ENCODE results near the gene FAM107B.

Gene FAM107B

DNA sequence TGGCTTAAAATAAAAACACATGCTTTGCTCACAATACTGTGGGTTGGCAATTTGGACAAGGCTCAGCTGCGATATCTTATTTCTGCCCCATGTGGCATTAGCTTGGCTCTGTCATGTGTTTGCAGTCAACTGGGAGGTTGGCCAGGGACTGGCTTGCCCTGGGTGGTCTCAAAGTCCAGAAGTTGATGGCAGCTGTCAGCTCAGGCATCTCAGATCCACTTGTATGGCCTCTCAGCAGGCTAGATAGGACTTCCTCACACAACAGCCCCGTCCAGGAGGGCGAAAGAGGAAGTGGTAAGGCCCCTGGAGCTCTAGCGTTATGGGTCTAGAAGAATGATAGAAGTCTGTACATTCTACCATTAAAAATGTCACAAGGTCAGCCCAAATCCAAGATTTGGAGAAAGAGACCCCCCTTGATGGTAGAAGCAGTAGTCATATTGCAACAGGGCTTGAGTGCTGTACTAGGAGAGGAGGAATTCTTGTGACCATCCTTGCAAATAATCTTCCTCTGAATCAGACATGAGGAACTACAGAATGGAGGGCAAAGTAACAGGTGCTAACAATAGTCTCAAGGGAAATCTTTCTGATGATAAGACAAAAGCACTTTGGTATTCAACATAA, 166.2 kb downstream of the FAM107B start:
- Histone ChIP-seq H3K9me3 (no peaks in the 10 kb centered on the region), H3K36me3 (no peaks in the 10 kb centered on the region), H3K4me1 (peaks cover 0 to 12% (median 5%) of the 10 kb centered on the region in 4 donors), H3K27me3 (no peaks in the 10 kb centered on the region), H3K4me3 (no peak overlapping the region), H3K27ac (no peak overlapping the region)
- intact Hi-C loops (cut with DNase I; ENCODE audit: low total_unique reads) = loop anchor here (5.0 kb wide), 1 partner anchor 39 kb away; no protein-coding TSS in a partner anchor
- TF ChIP-seq, protein P1, sequence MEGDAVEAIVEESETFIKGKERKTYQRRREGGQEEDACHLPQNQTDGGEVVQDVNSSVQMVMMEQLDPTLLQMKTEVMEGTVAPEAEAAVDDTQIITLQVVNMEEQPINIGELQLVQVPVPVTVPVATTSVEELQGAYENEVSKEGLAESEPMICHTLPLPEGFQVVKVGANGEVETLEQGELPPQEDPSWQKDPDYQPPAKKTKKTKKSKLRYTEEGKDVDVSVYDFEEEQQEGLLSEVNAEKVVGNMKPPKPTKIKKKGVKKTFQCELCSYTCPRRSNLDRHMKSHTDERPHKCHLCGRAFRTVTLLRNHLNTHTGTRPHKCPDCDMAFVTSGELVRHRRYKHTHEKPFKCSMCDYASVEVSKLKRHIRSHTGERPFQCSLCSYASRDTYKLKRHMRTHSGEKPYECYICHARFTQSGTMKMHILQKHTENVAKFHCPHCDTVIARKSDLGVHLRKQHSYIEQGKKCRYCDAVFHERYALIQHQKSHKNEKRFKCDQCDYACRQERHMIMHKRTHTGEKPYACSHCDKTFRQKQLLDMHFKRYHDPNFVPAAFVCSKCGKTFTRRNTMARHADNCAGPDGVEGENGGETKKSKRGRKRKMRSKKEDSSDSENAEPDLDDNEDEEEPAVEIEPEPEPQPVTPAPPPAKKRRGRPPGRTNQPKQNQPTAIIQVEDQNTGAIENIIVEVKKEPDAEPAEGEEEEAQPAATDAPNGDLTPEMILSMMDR (IDR thresholded peaks at IDR 0.05) = no peak
- peak in 1 of 2 donors; percentile 39 for DNase-seq

- Histone ChIP-seq H3K4me3 (no peak overlapping the region), H3K9me3 (no peaks in the 10 kb centered on the region), H3K36me3 (no peaks in the 10 kb centered on the region), H3K27ac (no peak overlapping the region), H3K27me3 (no peaks in the 10 kb centered on the region), H3K4me1 (peaks cover 0 to 26% (median 11%) of the 10 kb centered on the region in 4 donors)
- DNase-seq = no peak
- TF ChIP-seq, protein P1 (IDR thresholded peaks at IDR 0.05) = no peak
- intact Hi-C loops (cut with DNase I; ENCODE audit: low total_unique reads) = loop anchor here (5.0 kb wide), 1 partner anchor 41 kb away; no protein-coding TSS in a partner anchor
Observed at GRCh38 chr10:14606633-14607032, 168.1 kb downstream of the FAM107B start.

GRCh38 chr10:14605231-14605925, 169.3 kb downstream of the FAM107B start:
- Histone ChIP-seq H3K27me3 (no peaks in the 10 kb centered on the region), H3K4me1 (peaks cover 0 to 30% (median 11%) of the 10 kb centered on the region in 4 donors), H3K27ac (peak overlapping the region in 1 of 2 donors; percentile 86), H3K4me3 (peak overlapping the region; percentile 63 to 81), H3K9me3 (no peaks in the 10 kb centered on the region), H3K36me3 (peaks cover 0 to 7% (median 5%) of the 10 kb centered on the region in 3 donors)
- no peak for DNase-seq
- TF ChIP-seq, protein P1 (IDR thresholded peaks at IDR 0.05) = no peak
- intact Hi-C loops (cut with DNase I; ENCODE audit: low total_unique reads) = loop anchor here (5.0 kb wide), 1 partner anchor 42 kb away; no protein-coding TSS in a partner anchor

DNA sequence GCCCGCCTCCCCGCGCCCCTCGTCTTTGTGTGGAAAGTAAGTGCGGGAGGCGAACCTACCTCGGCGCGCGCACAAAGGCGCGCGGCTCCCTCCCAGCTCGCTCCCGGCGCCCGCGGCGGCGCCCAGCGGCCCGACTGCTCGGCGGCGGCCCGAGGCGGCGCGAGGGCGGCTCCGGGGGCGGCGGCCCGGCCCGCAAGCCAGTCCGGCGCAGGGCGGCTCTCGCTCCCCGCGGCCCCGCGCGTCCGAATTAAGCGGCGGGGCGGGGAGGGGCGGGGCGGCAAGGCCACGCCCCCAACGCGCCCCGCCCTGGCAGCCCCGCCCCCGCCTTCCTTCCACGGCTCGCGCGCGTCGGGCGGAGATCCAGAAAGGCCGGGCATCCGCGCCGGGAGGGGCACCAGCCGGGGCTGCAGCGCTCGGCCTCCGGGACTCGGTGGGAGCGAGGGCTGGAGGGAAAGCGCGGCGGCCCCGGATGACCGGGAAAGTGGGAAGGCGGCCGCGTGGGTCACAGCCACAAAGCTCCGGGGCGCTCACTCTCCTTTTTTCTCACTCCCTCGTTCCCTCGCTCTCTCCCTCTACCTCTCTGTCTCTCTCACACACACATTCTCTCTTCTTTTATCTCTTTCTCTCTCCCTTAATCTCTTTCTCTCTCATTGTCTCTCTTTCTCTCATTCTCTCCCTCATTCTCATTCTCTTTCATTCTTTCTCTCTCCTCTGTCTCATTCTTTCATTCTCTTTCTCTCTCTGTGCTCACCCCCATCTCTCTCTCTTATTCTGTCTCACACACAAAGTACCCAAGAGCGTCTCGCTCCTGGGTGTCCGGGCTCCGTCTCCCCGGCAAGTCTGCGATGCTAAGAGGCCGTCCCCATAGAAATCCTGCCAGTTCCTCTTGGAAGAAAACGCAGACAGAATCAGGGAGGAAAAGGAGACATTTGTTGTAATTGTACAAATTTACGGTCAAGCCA, 170.2 kb downstream of the FAM107B start:
- peak; percentile 79 to 92 for DNase-seq
- TF ChIP-seq, protein P1 (IDR thresholded peaks at IDR 0.05) = no peak

DNA sequence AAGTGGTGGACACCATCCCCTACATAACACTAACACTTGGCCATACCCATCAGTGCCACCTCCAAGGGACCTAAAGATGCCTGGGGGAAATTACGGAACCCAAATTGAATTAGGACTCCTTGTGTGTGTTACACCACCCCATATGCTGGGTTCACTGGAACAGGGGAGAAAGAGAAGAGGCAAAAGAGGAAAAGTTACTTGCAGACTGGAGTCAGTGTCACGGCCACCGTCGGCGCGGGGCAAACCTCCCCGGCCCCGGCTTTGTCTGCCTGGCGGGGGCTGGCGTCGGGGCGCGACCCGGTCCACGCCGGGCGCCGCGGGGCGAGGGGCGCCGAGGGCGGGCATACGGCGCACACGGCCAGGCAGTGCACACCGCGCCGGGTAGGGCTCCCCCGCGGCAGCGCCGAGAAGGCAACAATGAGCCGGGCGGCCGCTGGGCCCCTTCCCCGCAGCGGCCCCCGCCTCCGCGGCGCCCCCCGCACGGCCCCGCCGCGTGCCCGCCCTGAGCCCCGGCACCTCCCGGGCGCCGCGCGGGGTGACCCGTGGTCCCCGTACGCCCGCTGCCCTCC, 171.1 kb downstream of the FAM107B start:
- intact Hi-C loops (cut with DNase I; ENCODE audit: low total_unique reads) = no loop called here
- peak overlapping the region; percentile 63 to 81 for H3K4me3 ChIP-seq
- peaks cover 0 to 9% (median 5%) of the 10 kb centered on the region in 3 donors for H3K36me3 ChIP-seq
- TF ChIP-seq, protein P1 (IDR thresholded peaks at IDR 0.05) = no peak
- no peaks in the 10 kb centered on the region for H3K27me3 ChIP-seq
- no peaks in the 10 kb centered on the region for H3K9me3 ChIP-seq
- peaks cover 0 to 30% (median 11%) of the 10 kb centered on the region in 4 donors for H3K4me1 ChIP-seq
- H3K27ac ChIP-seq = peak overlapping the region; percentile 61 to 69
- no peak for DNase-seq

More for the DNA sequence above, 170.2 kb downstream of the FAM107B start:
- H3K27me3 ChIP-seq = no peaks in the 10 kb centered on the region
- intact Hi-C loops (cut with DNase I; ENCODE audit: low total_unique reads) = loop anchor here (5.0 kb wide), 1 partner anchor 43 kb away; no protein-coding TSS in a partner anchor
- H3K4me3 ChIP-seq = peak overlapping the region; percentile 63 to 81
- peaks cover 0 to 30% (median 11%) of the 10 kb centered on the region in 4 donors for H3K4me1 ChIP-seq
- peaks cover 0 to 9% (median 5%) of the 10 kb centered on the region in 3 donors for H3K36me3 ChIP-seq
- H3K9me3 ChIP-seq = no peaks in the 10 kb centered on the region
- peak overlapping the region; percentile 80 to 86 for H3K27ac ChIP-seq

Data from tibial artery (tissue), 4 donors.